ENCODE measurements around the gene CASK.

DNA sequence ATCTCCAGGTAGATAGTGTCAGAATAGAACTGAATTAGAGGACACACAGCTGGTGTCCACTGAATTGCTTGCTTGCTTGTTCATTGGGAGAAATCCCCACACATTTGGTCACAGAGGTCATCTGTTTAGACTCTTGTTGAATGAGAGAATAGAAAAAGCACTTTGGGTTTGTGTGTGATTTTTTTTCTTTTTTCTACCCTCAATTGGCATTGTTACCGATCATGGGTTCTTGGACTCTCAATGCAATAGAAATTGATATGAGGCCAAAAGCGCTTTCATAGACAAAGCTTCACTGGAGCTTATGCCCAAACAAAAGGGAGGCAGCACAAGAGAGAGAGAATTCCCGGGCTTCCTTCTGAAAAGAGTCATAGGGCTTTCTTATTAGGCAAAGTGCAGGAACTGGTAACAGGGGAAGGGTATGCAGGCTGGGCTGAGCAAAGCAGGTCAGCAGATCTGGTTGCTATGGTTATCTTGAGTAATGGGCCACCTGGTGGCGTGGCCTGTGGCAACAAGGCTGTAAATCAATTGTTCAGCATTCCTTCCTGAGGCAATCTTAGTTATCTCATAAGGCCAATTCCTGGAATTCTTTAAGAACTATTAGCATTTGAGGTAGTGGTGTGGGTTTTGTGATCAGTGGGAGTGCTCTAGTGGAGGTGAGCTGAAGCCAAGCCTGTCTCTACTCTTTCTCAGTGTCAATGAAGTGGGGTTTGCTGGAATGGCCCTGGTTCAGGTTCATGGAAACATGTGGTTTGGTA, 204.7 kb downstream of the CASK start:
- TF ChIP-seq POLR2A (IDR thresholded peaks at IDR 0.05), result no peak
- TF ChIP-seq, protein P1, sequence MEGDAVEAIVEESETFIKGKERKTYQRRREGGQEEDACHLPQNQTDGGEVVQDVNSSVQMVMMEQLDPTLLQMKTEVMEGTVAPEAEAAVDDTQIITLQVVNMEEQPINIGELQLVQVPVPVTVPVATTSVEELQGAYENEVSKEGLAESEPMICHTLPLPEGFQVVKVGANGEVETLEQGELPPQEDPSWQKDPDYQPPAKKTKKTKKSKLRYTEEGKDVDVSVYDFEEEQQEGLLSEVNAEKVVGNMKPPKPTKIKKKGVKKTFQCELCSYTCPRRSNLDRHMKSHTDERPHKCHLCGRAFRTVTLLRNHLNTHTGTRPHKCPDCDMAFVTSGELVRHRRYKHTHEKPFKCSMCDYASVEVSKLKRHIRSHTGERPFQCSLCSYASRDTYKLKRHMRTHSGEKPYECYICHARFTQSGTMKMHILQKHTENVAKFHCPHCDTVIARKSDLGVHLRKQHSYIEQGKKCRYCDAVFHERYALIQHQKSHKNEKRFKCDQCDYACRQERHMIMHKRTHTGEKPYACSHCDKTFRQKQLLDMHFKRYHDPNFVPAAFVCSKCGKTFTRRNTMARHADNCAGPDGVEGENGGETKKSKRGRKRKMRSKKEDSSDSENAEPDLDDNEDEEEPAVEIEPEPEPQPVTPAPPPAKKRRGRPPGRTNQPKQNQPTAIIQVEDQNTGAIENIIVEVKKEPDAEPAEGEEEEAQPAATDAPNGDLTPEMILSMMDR (IDR thresholded peaks at IDR 0.05), result no peak

Measured in adrenal gland (tissue), 5 donors.